GM12878 (cell line): Measurements from ENCODE around the gene MTIF2. TPM values are rescaled to one million over a fixed set of nuclear protein-coding genes. Genes with fewer than 3 reads are reported as not detected.

Source experiments
- ATAC-seq: fragments of 200-7000 bp; cut with Tn5 transposase; 3 replicates; pipeline ENCODE4 v1.9.1; 2020; ENCODE audit warnings: mild to moderate bottlenecking, moderate library complexity
- BruUV-seq: library from RNA; stranded (reverse); fragments of 400-500 nt; replicated peaks from 2 replicates; lab custom pipeline; 2021; lab: Mats Ljungman, UMichigan
- CTCF ChIA-PET: fragments of 300-600 bp; sonication (Branson Sonifier 250); formaldehyde crosslinking; extraction: SDS; loops from one replicate; lab custom pipeline; 2021; ENCODE audit warnings: inconsistent platforms; lab: Yijun Ruan, JAX
- POLR2A ChIA-PET: fragments of 350-600 bp; formaldehyde crosslinking; extraction: SDS; loops from one replicate; lab custom pipeline; 2021; ENCODE audit warnings: inconsistent platforms; lab: Charles Lee
- RAD21 ChIA-PET: fragments of 300-600 bp; sonication (Branson Sonifier 250); formaldehyde crosslinking; loops from one replicate; lab custom pipeline; 2023; ENCODE audit warnings: antibody characterized with exemption; ENCODE audit not compliant: unreplicated experiment; lab: Charles Lee
- SMC1A ChIA-PET: fragments of 300-600 bp; sonication (Branson Sonifier 250); formaldehyde crosslinking; loops from one replicate; lab custom pipeline; 2023; ENCODE audit not compliant: unreplicated experiment, uncharacterized antibody; lab: Charles Lee
- DNase-seq: peaks from one replicate; pipeline ENCODE4 v3.0.0-alpha.2; 2011; ENCODE audit warnings: low read depth, low spot score
- FAIRE-seq: peaks from 3 replicates; lab custom pipeline; 2011; peaks lifted over from hg19 to GRCh38; lab: Jason Lieb, UNC
- H2AFZ ChIP-seq: 2 replicates; pipeline ENCODE4 v1.6.0; 2011; ENCODE audit warnings: low read depth, low read length, control low read depth; ENCODE audit not compliant: control insufficient read depth
- H3K27ac ChIP-seq: 2 replicates; pipeline ENCODE4 v1.5.1; 2011; ENCODE audit warnings: control low read depth; ENCODE audit not compliant: control insufficient read depth, insufficient read depth
- H3K27me3 ChIP-seq, 2 experiments: replicated peaks in 1 of 2; 2 replicates each; pipeline versions ENCODE4 v1.6.0 to v1.6.1; 2011; ENCODE audit warnings: low read length in 1 of 2; ENCODE audit not compliant: control insufficient read depth in 2 of 2, insufficient read depth in 2 of 2
- H3K36me3 ChIP-seq, 2 experiments: 2 replicates each; pipeline ENCODE4 v1.5.1; 2011; ENCODE audit warnings: low read length in 1 of 2; ENCODE audit not compliant: control insufficient read depth in 2 of 2, insufficient read depth in 2 of 2
- H3K4me1 ChIP-seq: 2 replicates; pipeline ENCODE4 v1.6.1; 2011; ENCODE audit warnings: mild to moderate bottlenecking, low read length, moderate library complexity, mixed read lengths; ENCODE audit not compliant: control insufficient read depth, insufficient read depth
- H3K4me2 ChIP-seq: 2 replicates; pipeline ENCODE4 v1.6.0; 2011; ENCODE audit warnings: control low read depth; ENCODE audit not compliant: control insufficient read depth, insufficient read depth
- H3K4me3 ChIP-seq: fragments of 200-600 bp; sonication (generic); 2 replicates; pipeline ENCODE4 v1.5.1; 2016
- H3K79me2 ChIP-seq: 2 replicates; pipeline ENCODE4 v1.6.0; 2011; ENCODE audit warnings: low read length; ENCODE audit not compliant: control insufficient read depth, insufficient read depth
- H3K9ac ChIP-seq: 2 replicates; pipeline ENCODE4 v1.8.0; 2011; ENCODE audit warnings: low read length, control low read depth, mixed read lengths; ENCODE audit not compliant: control insufficient read depth, insufficient read depth
- H3K9me3 ChIP-seq: replicated peaks from 3 replicates; pipeline ENCODE4 v1.5.1; 2011; ENCODE audit warnings: mild to moderate bottlenecking, low read length; ENCODE audit not compliant: control insufficient read depth, insufficient read depth
- H4K20me1 ChIP-seq: 2 replicates; pipeline ENCODE4 v1.6.0; 2011; ENCODE audit not compliant: control insufficient read depth, insufficient read depth
- BCL11A ChIP-seq: IDR thresholded peaks from 2 replicates; pipeline ENCODE4 v1.6.1; 2011; ENCODE audit warnings: low read depth, low read length
- CBFB ChIP-seq: IDR thresholded peaks from 2 replicates; pipeline ENCODE4 v1.6.1; 2016; ENCODE audit warnings: antibody characterized with exemption, low read depth
- E2F4 ChIP-seq: IDR thresholded peaks from 2 replicates; pipeline ENCODE4 v1.6.1; 2012; ENCODE audit warnings: low read depth, low read length, improper control_type of control experiment
- GATAD2B ChIP-seq: fragments of 450-650 bp; conservative IDR thresholded peaks from 2 replicates; pipeline ENCODE4 v1.6.1; 2017; ENCODE audit warnings: low read depth, mild to moderate bottlenecking, moderate library complexity
- IKZF1 ChIP-seq: fragments of 450-650 bp; conservative IDR thresholded peaks from 2 replicates; pipeline ENCODE4 v1.6.1; 2017; ENCODE audit warnings: antibody characterized with exemption, mild to moderate bottlenecking
- IKZF2 ChIP-seq, 2 experiments: fragments of 450-650 bp; IDR thresholded peaks; 2 replicates each; pipeline ENCODE4 v1.6.1; 2017; ENCODE audit warnings: mild to moderate bottlenecking in 2 of 2, moderate library complexity in 2 of 2
- IRF3 ChIP-seq: fragments of 450-650 bp; IDR thresholded peaks from 2 replicates; pipeline ENCODE4 v1.6.1; 2014; ENCODE audit warnings: mild to moderate bottlenecking
- KAT2A ChIP-seq: conservative IDR thresholded peaks from 2 replicates; pipeline ENCODE4 v1.6.1; 2011; ENCODE audit warnings: low read depth, low read length; ENCODE audit not compliant: control insufficient read depth
- MEF2A ChIP-seq: IDR thresholded peaks from 2 replicates; pipeline ENCODE4 v1.6.1; 2011; ENCODE audit warnings: low read depth, mild to moderate bottlenecking, low read length, moderate library complexity; ENCODE audit not compliant: insufficient read depth
- NFXL1 ChIP-seq: fragments of 450-650 bp; IDR thresholded peaks from 2 replicates; pipeline ENCODE4 v1.6.1; 2017; ENCODE audit warnings: antibody characterized with exemption, mild to moderate bottlenecking, borderline replicate concordance
- RB1 ChIP-seq: fragments of 450-650 bp; formaldehyde crosslinking; IDR thresholded peaks from 2 replicates; pipeline ENCODE4 v1.6.1; 2017; ENCODE audit warnings: mild to moderate bottlenecking, borderline replicate concordance
- SMAD5 ChIP-seq: IDR thresholded peaks from 2 replicates; pipeline ENCODE4 v1.6.1; 2016; ENCODE audit warnings: antibody characterized with exemption, low read depth
- SMARCA5 ChIP-seq: fragments of 450-650 bp; IDR thresholded peaks from 2 replicates; pipeline ENCODE4 v1.6.1; 2017; ENCODE audit warnings: mild to moderate bottlenecking
- TAF1 ChIP-seq: IDR thresholded peaks from 2 replicates; pipeline ENCODE4 v1.6.1; 2011; ENCODE audit warnings: mild to moderate bottlenecking, low read depth, low read length, borderline replicate concordance
- ZBTB11 ChIP-seq: fragments of 450-650 bp; formaldehyde crosslinking; IDR thresholded peaks from 2 replicates; pipeline ENCODE4 v1.5.0; 2022; ENCODE audit warnings: mild to moderate bottlenecking, missing genetic modification characterization
- WGBS: methylation state at CpG from one replicate; pipeline ENCODE4 v1.1.6; 2016; ENCODE audit warnings: low lambda C conversion rate; ENCODE audit not compliant: insufficient replicate concordance, insufficient coverage; ENCODE audit errors: missing lambda C conversion rate; 5-methylcytosine and 5-hydroxymethylcytosine counted together
- in situ Hi-C: fragments of 300-500 bp; cut with MboI; formaldehyde crosslinking; loops from 9 replicates; pipeline ENCODE4 v1.14.3; 2018; ENCODE audit warnings: mixed read lengths
- intact Hi-C: fragments of 100-400 bp; cut with micrococcal nuclease; formaldehyde crosslinking; loops from one replicate; pipeline ENCODE4 v1.14.2; 2022; ENCODE audit not compliant: unreplicated experiment
- polyA plus RNA-seq, 11 experiments: library from polyadenylated mRNA; depleted of rRNA in 4 of 11; unstranded in 6 of 11; stranded (reverse) in 5 of 11; fragments of >200 nt; fragmentation: Nextera tagmentation in 4 of 11; fragmentation: Illumina TruSeq in 1 of 11; extraction: Ambion mirVana in 4 of 11; extraction: Trizol in 1 of 11; gene quantifications; 1 replicate in 1 of 11; 2 replicates in 10 of 11; pipeline versions ENCODE4 v1.2.1 to v1.2.3, GENCODE V29; 2011 to 2016; ENCODE audit warnings: inconsistent platforms in 2 of 11, missing spikeins in 2 of 11, low read depth in 1 of 11
- total RNA-seq, 4 experiments: library from RNA; depleted of rRNA in 3 of 4; stranded (reverse); fragments of >200 nt in 3 of 4; fragmentation: Illumina TruSeq in 1 of 4; extraction: Trizol in 1 of 4; gene quantifications; 2 replicates each; pipeline versions ENCODE4 v1.2.1 to v1.2.3, GENCODE V29; 2013 to 2021

MTIF2 gene
- total and polyA plus RNA-seq, 10 of the 15 experiments (the other 5 are each of a cell fraction or from before 2014, with no cell fraction given): 26.4 to 63.7 (median 40.0) TPM

- DNase-seq (no peak), FAIRE-seq (no peak)
- in situ Hi-C loops: no loop called here
- ChIA-PET CTCF (interaction anchor here (0.9 kb wide), 1 partner anchor 11 kb away, joined by 3 read pairs; no protein-coding TSS in a partner anchor), RAD21 (no interaction called here)
- no peaks in the 10 kb centered on the region for H3K9me3 ChIP-seq
- 97% methylated on average over 3 of the region's 3 CpGs for WGBS
- TF ChIP-seq IKZF2 (IDR thresholded peaks at IDR 0.05) (no peak), SMAD5 (no peak), KAT2A (no peak), GATAD2B (no peak), MEF2A (no peak), TAF1 (no peak), IKZF1 (no peak), NFXL1 (no peak), SMARCA5 (no peak), E2F4 (no peak), IRF3 (no peak), CBFB (no peak), RB1 (no peak), BCL11A (no peak), ZBTB11 (no peak)
- TF ChIP-seq, all 136 proteins: peak for 0
- no peaks in the 10 kb centered on the region for H4K20me1 ChIP-seq
- no peak overlapping the region for H3K4me2 ChIP-seq
- H3K4me1 ChIP-seq: no peaks in the 10 kb centered on the region
- SMC1A ChIA-PET: interaction anchor here (1.0 to 1.3 kb wide), 2 partner anchors 16 to 38 kb away, joined by 3 read pairs; no protein-coding TSS in a partner anchor
- no peak overlapping the region for H3K27ac ChIP-seq
- H3K27me3 ChIP-seq: no peaks in the 10 kb centered on the region
- ATAC-seq: no peak
- H3K79me2 ChIP-seq: no peaks in the 10 kb centered on the region
- intact Hi-C loops: no loop called here
- no peak overlapping the region for H3K9ac ChIP-seq
- peaks cover 0 to 27% of the 10 kb centered on the region in 2 experiments; a peak in 3 of 4 replicates for H3K36me3 ChIP-seq
- BruUV-seq: no TSS peak
- POLR2A ChIA-PET: interaction anchor here (0.5 kb wide), 1 partner anchor 17 kb away, joined by 3 read pairs; no protein-coding TSS in a partner anchor
- H2AFZ ChIP-seq: no peak overlapping the region
- H3K4me3 ChIP-seq: no peak overlapping the region
These were observed 16.2 kb downstream of the MTIF2 start for GRCh38 chr2:55252832-55253231.
